Stimulated activated effector memory CD8-positive, alpha-beta T cell treated with anti-CD3 and anti-CD28 coated beads, Interleukin-12 subunit alpha, Interleukin-12 subunit beta, amount 100 ng/mL, for 72 hours (primary cell): Measurements from ENCODE around the gene ENHO.

Experiments
- ATAC-seq: fragments of 150-1000 bp; cut with Tn5 transposase; 2 replicates; pipeline ENCODE4 v1.10.0; 2021
- DNase-seq, 2 donors: peaks; one replicate each; pipeline ENCODE4 v3.0.0; 2021 to 2022; ENCODE audit warnings: low spot score in 2 of 2
- H3K27ac Mint-ChIP-seq: one replicate; pipeline ENCODE4 v1.8.0; 2022; ENCODE audit warnings: mild to moderate bottlenecking, mixed read lengths
- H3K36me3 Mint-ChIP-seq: one replicate; pipeline ENCODE4 v1.8.0; 2022; ENCODE audit warnings: mild to moderate bottlenecking, mixed read lengths
- H3K4me1 Mint-ChIP-seq: one replicate; pipeline ENCODE4 v1.8.0; 2022; ENCODE audit warnings: mixed read lengths
- H3K4me3 Mint-ChIP-seq: one replicate; pipeline ENCODE4 v1.8.0; 2022; ENCODE audit warnings: mild to moderate bottlenecking, mixed read lengths
- H3K9me3 Mint-ChIP-seq: one replicate; pipeline ENCODE4 v1.8.0; 2022; ENCODE audit warnings: mixed read lengths

The ENHO gene

GRCh38 chr9:34507966-34508365 is 14.8 kb downstream of the ENHO start:
- DNase-seq (no peak), ATAC-seq (peak; percentile 4)
- no peak overlapping the region for H3K4me3 Mint-ChIP-seq
- H3K9me3 Mint-ChIP-seq, result no peaks in the 10 kb centered on the region
- H3K4me1 Mint-ChIP-seq, result no peaks in the 10 kb centered on the region
- no peak overlapping the region for H3K27ac Mint-ChIP-seq
- H3K36me3 Mint-ChIP-seq, result no peaks in the 10 kb centered on the region

- DNase-seq (no peak), ATAC-seq (no peak)
- no peak overlapping the region for H3K27ac Mint-ChIP-seq
- H3K36me3 Mint-ChIP-seq, result no peaks in the 10 kb centered on the region
- H3K4me3 Mint-ChIP-seq, result no peak overlapping the region
- no peaks in the 10 kb centered on the region for H3K4me1 Mint-ChIP-seq
- no peaks in the 10 kb centered on the region for H3K9me3 Mint-ChIP-seq
These were observed 15.2 kb downstream of the ENHO start for GRCh38 chr9:34507556-34507955.

- Mint-ChIP-seq H3K36me3 (no peaks in the 10 kb centered on the region), H3K27ac (no peak overlapping the region), H3K9me3 (no peaks in the 10 kb centered on the region), H3K4me3 (no peak overlapping the region), H3K4me1 (no peaks in the 10 kb centered on the region)
- DNase-seq (no peak), ATAC-seq (no peak)
These were observed 16.2 kb downstream of the ENHO start for GRCh38 chr9:34506623-34507022.

GRCh38 chr9:34505370-34506120 is 17.2 kb downstream of the ENHO start:
- Mint-ChIP-seq H3K27ac (no peak overlapping the region), H3K9me3 (no peaks in the 10 kb centered on the region), H3K36me3 (no peaks in the 10 kb centered on the region), H3K4me3 (no peak overlapping the region), H3K4me1 (peaks cover 2% of the 10 kb centered on the region)
- no peak for ATAC-seq
- no peak for DNase-seq

GRCh38 chr9:34503406-34503805 is 19.4 kb downstream of the ENHO start:
- peaks cover 15% of the 10 kb centered on the region for H3K4me1 Mint-ChIP-seq
- no peak overlapping the region for H3K27ac Mint-ChIP-seq
- no peaks in the 10 kb centered on the region for H3K36me3 Mint-ChIP-seq
- DNase-seq, result no peak
- no peak for ATAC-seq
- no peak overlapping the region for H3K4me3 Mint-ChIP-seq
- H3K9me3 Mint-ChIP-seq, result no peaks in the 10 kb centered on the region

- no peak overlapping the region for H3K4me3 Mint-ChIP-seq
- DNase-seq (no peak), ATAC-seq (no peak)
- H3K36me3 Mint-ChIP-seq, result no peaks in the 10 kb centered on the region
- no peak overlapping the region for H3K27ac Mint-ChIP-seq
- no peaks in the 10 kb centered on the region for H3K9me3 Mint-ChIP-seq
- H3K4me1 Mint-ChIP-seq, result peaks cover 15% of the 10 kb centered on the region
These were observed 19.9 kb downstream of the ENHO start for GRCh38 chr9:34502891-34503290.

- Mint-ChIP-seq H3K27ac (no peak overlapping the region), H3K9me3 (no peaks in the 10 kb centered on the region), H3K4me1 (peaks cover 15% of the 10 kb centered on the region), H3K36me3 (no peaks in the 10 kb centered on the region), H3K4me3 (no peak overlapping the region)
- ATAC-seq (no peak), DNase-seq (no peak)
These were observed 20.3 kb downstream of the ENHO start for GRCh38 chr9:34502471-34502870.

- H3K36me3 Mint-ChIP-seq, result no peaks in the 10 kb centered on the region
- no peaks in the 10 kb centered on the region for H3K9me3 Mint-ChIP-seq
- no peak for DNase-seq
- no peak overlapping the region for H3K4me3 Mint-ChIP-seq
- no peak overlapping the region for H3K27ac Mint-ChIP-seq
- H3K4me1 Mint-ChIP-seq, result peaks cover 15% of the 10 kb centered on the region
- no peak for ATAC-seq
These were observed 20.8 kb downstream of the ENHO start for GRCh38 chr9:34501889-34502425.

- H3K9me3 Mint-ChIP-seq, result no peaks in the 10 kb centered on the region
- H3K4me1 Mint-ChIP-seq, result peaks cover 15% of the 10 kb centered on the region
- DNase-seq, result no peak
- H3K27ac Mint-ChIP-seq, result no peak overlapping the region
- no peak for ATAC-seq
- H3K36me3 Mint-ChIP-seq, result no peaks in the 10 kb centered on the region
- no peak overlapping the region for H3K4me3 Mint-ChIP-seq
These were observed 21.4 kb downstream of the ENHO start for GRCh38 chr9:34501372-34501771.

- no peaks in the 10 kb centered on the region for H3K9me3 Mint-ChIP-seq
- ATAC-seq, result peak; percentile 92
- peak; percentile 79 to 92 for DNase-seq
- peaks cover 15% of the 10 kb centered on the region for H3K4me1 Mint-ChIP-seq
- no peak overlapping the region for H3K27ac Mint-ChIP-seq
- H3K4me3 Mint-ChIP-seq, result no peak overlapping the region
- H3K36me3 Mint-ChIP-seq, result no peaks in the 10 kb centered on the region
These were observed 22.0 kb downstream of the ENHO start for GRCh38 chr9:34500623-34501267.

- Mint-ChIP-seq H3K36me3 (no peaks in the 10 kb centered on the region), H3K4me3 (no peak overlapping the region), H3K9me3 (no peaks in the 10 kb centered on the region), H3K4me1 (peaks cover 15% of the 10 kb centered on the region), H3K27ac (no peak overlapping the region)
- DNase-seq (no peak), ATAC-seq (no peak)
These were observed 23.7 kb downstream of the ENHO start for GRCh38 chr9:34499076-34499475.

- no peaks in the 10 kb centered on the region for H3K9me3 Mint-ChIP-seq
- no peak overlapping the region for H3K27ac Mint-ChIP-seq
- peaks cover 15% of the 10 kb centered on the region for H3K4me1 Mint-ChIP-seq
- no peaks in the 10 kb centered on the region for H3K36me3 Mint-ChIP-seq
- ATAC-seq (no peak), DNase-seq (no peak)
- no peak overlapping the region for H3K4me3 Mint-ChIP-seq
These were observed 24.2 kb downstream of the ENHO start for GRCh38 chr9:34498553-34498952.

- DNase-seq, result no peak
- Mint-ChIP-seq H3K9me3 (no peaks in the 10 kb centered on the region), H3K4me1 (peaks cover 15% of the 10 kb centered on the region), H3K36me3 (no peaks in the 10 kb centered on the region), H3K27ac (no peak overlapping the region), H3K4me3 (no peak overlapping the region)
- no peak for ATAC-seq
These were observed 26.6 kb downstream of the ENHO start for GRCh38 chr9:34496149-34496712.

- no peak overlapping the region for H3K4me3 Mint-ChIP-seq
- no peak for DNase-seq
- H3K4me1 Mint-ChIP-seq, result no peaks in the 10 kb centered on the region
- no peak for ATAC-seq
- no peaks in the 10 kb centered on the region for H3K36me3 Mint-ChIP-seq
- no peak overlapping the region for H3K27ac Mint-ChIP-seq
- no peaks in the 10 kb centered on the region for H3K9me3 Mint-ChIP-seq
These were observed 28.7 kb downstream of the ENHO start for GRCh38 chr9:34493972-34494535.

- H3K4me3 Mint-ChIP-seq, result no peak overlapping the region
- H3K36me3 Mint-ChIP-seq, result no peaks in the 10 kb centered on the region
- no peaks in the 10 kb centered on the region for H3K4me1 Mint-ChIP-seq
- no peak for ATAC-seq
- H3K27ac Mint-ChIP-seq, result no peak overlapping the region
- no peak for DNase-seq
- no peaks in the 10 kb centered on the region for H3K9me3 Mint-ChIP-seq
These were observed 30.7 kb downstream of the ENHO start for GRCh38 chr9:34492051-34492450.
